Measurements from ENCODE around the gene PHF21B.
"Not testable (repeated sequence)": the region's sequence is repeated elsewhere in the genome, so short reads cannot be mapped to it uniquely, and the experiment has no call there.

Gene PHF21B

GRCh38 chr22:44933666-44934453, 75.9 kb downstream of the PHF21B start:
- no peak for DNase-seq (ENCODE audit: low spot score)

GRCh38 chr22:44932493-44932892, 77.3 kb downstream of the PHF21B start:
- no peak for DNase-seq (ENCODE audit: low spot score)

GRCh38 chr22:44931766-44932165, 78.0 kb downstream of the PHF21B start:
- no peak for DNase-seq (ENCODE audit: low spot score)

- no peak for DNase-seq (ENCODE audit: low spot score)
Measured at GRCh38 chr22:44931077-44931540, 78.7 kb downstream of the PHF21B start.

GRCh38 chr22:44930711-44931035, 79.1 kb downstream of the PHF21B start:
- DNase-seq (ENCODE audit: low spot score), result no peak

GRCh38 chr22:44930016-44930710, 79.6 kb downstream of the PHF21B start:
- DNase-seq (ENCODE audit: low spot score), result no peak

GRCh38 chr22:44929359-44930015, 80.3 kb downstream of the PHF21B start:
- no peak for DNase-seq (ENCODE audit: low spot score)

- no peak for DNase-seq (ENCODE audit: low spot score)
Measured at GRCh38 chr22:44928711-44929358, 81.0 kb downstream of the PHF21B start.

GRCh38 chr22:44928136-44928463, 81.7 kb downstream of the PHF21B start:
- DNase-seq (ENCODE audit: low spot score), result no peak

GRCh38 chr22:44927463-44928135, 82.2 kb downstream of the PHF21B start:
- DNase-seq (ENCODE audit: low spot score), result no peak

GRCh38 chr22:44926491-44927415, 83.1 kb downstream of the PHF21B start:
- DNase-seq (ENCODE audit: low spot score), result no peak

- DNase-seq (ENCODE audit: low spot score), result no peak
Measured at GRCh38 chr22:44926124-44926475, 83.7 kb downstream of the PHF21B start.

GRCh38 chr22:44925465-44926123, 84.2 kb downstream of the PHF21B start:
- no peak for DNase-seq (ENCODE audit: low spot score)

GRCh38 chr22:44924710-44925109, 85.1 kb downstream of the PHF21B start:
- no peak for DNase-seq (ENCODE audit: low spot score)

GRCh38 chr22:44924098-44924497, 85.7 kb downstream of the PHF21B start:
- DNase-seq (ENCODE audit: low spot score), result no peak

GRCh38 chr22:44921766-44922165, 88.0 kb downstream of the PHF21B start:
- not testable (repeated sequence) for DNase-seq (ENCODE audit: low spot score)

GRCh38 chr22:44920183-44920582, 89.6 kb downstream of the PHF21B start:
- no peak for DNase-seq (ENCODE audit: low spot score)

- DNase-seq (ENCODE audit: low spot score), result no peak
Measured at GRCh38 chr22:44919691-44920090, 90.1 kb downstream of the PHF21B start.

- DNase-seq (ENCODE audit: low spot score), result no peak
Measured at GRCh38 chr22:44918925-44919392, 90.8 kb downstream of the PHF21B start.

GRCh38 chr22:44918166-44918924, 91.5 kb downstream of the PHF21B start:
- no peak for DNase-seq (ENCODE audit: low spot score)
